Measurements from ENCODE around the gene YWHAG. TPM values are rescaled to one million over a fixed set of nuclear protein-coding genes. Genes with fewer than 3 reads are reported as not detected.

Gene YWHAG
- total RNA-seq, 1 experiment from 2014 or later = 53.9 TPM

Other genes with a start within 250 kb of the YWHAG start
- 0.29 and 1.8 TPM in 2 replicates for gene SRRM3, start 157.1 kb downstream of the YWHAG start, total RNA-seq (2014; rRNA removed; shearing (Covaris generic))
- gene HSPB1, start 56.3 kb downstream of the YWHAG start, total RNA-seq (2014; rRNA removed; shearing (Covaris generic)) = 27.8 and 32.1 TPM in 2 replicates
- gene SSC4D, start 50.7 kb upstream of the YWHAG start, total RNA-seq (2014; rRNA removed; shearing (Covaris generic)) = 0.30 and 2.5 TPM in 2 replicates
- 2.0 and 3.8 TPM in 2 replicates for gene ZP3, start 66.0 kb upstream of the YWHAG start, total RNA-seq (2014; rRNA removed; shearing (Covaris generic))
- gene DTX2, start 102.7 kb upstream of the YWHAG start, total RNA-seq (2014; rRNA removed; shearing (Covaris generic)) = 13.3 and 15.1 TPM in 2 replicates
- not detected in 2 replicates for gene UPK3B, start 151.6 kb upstream of the YWHAG start, total RNA-seq (2014; rRNA removed; shearing (Covaris generic))
- under 0.01 TPM in 1 of 2 replicates, not detected in the other for gene SPDYE16, start 184.3 kb upstream of the YWHAG start, total RNA-seq (2014; rRNA removed; shearing (Covaris generic))

Data from Daoy (cell line).